ENCODE measurements around the gene ANKMY2.

ANKMY2 gene

GRCh38 chr7:16559497-16560179 lies 85.9 kb downstream of the ANKMY2 start:
- Histone ChIP-seq H2AFZ (ENCODE audit: low read depth, low read length, severe bottlenecking) (no peak overlapping the region), H3K9ac (ENCODE audit: low read length) (no peak overlapping the region)

GRCh38 chr7:16558761-16559302 lies 86.7 kb downstream of the ANKMY2 start:
- no peak overlapping the region for H3K27ac ChIP-seq (ENCODE audit: low read depth, low read length)
- H3K27me3 ChIP-seq (ENCODE audit: low read length), result no peaks in the 10 kb centered on the region
- no peaks in the 10 kb centered on the region for H3K79me2 ChIP-seq (ENCODE audit: insufficient read depth, low read length)
- no peak overlapping the region for H3K9ac ChIP-seq (ENCODE audit: low read length)
- H3K4me2 ChIP-seq (ENCODE audit: low read depth, low read length, poor library complexity, severe bottlenecking), result no peak overlapping the region
- no peaks in the 10 kb centered on the region for H3K36me3 ChIP-seq (ENCODE audit: low read length)
- no peaks in the 10 kb centered on the region for H3K9me3 ChIP-seq (ENCODE audit: insufficient read depth, low read length)
- no peaks in the 10 kb centered on the region for H4K20me1 ChIP-seq (ENCODE audit: low read depth, low read length)
- no peak overlapping the region for H2AFZ ChIP-seq (ENCODE audit: low read depth, low read length, severe bottlenecking)
- no peak for TF ChIP-seq EZH2phosphoT487 (conservative IDR thresholded peaks at IDR 0.05; ENCODE audit: low read length)
- TF ChIP-seq CTCF (IDR thresholded peaks at IDR 0.05; ENCODE audit: insufficient read depth, low read length, poor library complexity, severe bottlenecking), result no peak
- H3F3A ChIP-seq (ENCODE audit: insufficient read depth), result no peaks in the 10 kb centered on the region
- no peaks in the 10 kb centered on the region for H3K9me2 ChIP-seq (replicated peaks; ENCODE audit: insufficient read depth, low read length)
- H3K4me3 ChIP-seq (ENCODE audit: insufficient read depth, low read length, poor library complexity, severe bottlenecking), result no peak overlapping the region

More at GRCh38 chr7:16559497-16560179, 85.9 kb downstream of the ANKMY2 start:
- Histone ChIP-seq H3K4me2 (ENCODE audit: low read depth, low read length, poor library complexity, severe bottlenecking) (no peak overlapping the region), H4K20me1 (ENCODE audit: low read depth, low read length) (no peaks in the 10 kb centered on the region), H3F3A (ENCODE audit: insufficient read depth) (no peaks in the 10 kb centered on the region), H3K36me3 (ENCODE audit: low read length) (no peaks in the 10 kb centered on the region), H3K9me2 (replicated peaks; ENCODE audit: insufficient read depth, low read length) (no peaks in the 10 kb centered on the region), H3K4me3 (ENCODE audit: insufficient read depth, low read length, poor library complexity, severe bottlenecking) (no peak overlapping the region), H3K9me3 (ENCODE audit: insufficient read depth, low read length) (no peaks in the 10 kb centered on the region), H3K79me2 (ENCODE audit: insufficient read depth, low read length) (no peaks in the 10 kb centered on the region), H3K27me3 (ENCODE audit: low read length) (no peaks in the 10 kb centered on the region), H3K27ac (ENCODE audit: low read depth, low read length) (no peak overlapping the region)
- TF ChIP-seq EZH2phosphoT487 (conservative IDR thresholded peaks at IDR 0.05; ENCODE audit: low read length) (no peak), CTCF (IDR thresholded peaks at IDR 0.05; ENCODE audit: insufficient read depth, low read length, poor library complexity, severe bottlenecking) (no peak)

- Histone ChIP-seq H3K36me3 (ENCODE audit: low read length) (no peaks in the 10 kb centered on the region), H3K27me3 (ENCODE audit: low read length) (no peaks in the 10 kb centered on the region), H3F3A (ENCODE audit: insufficient read depth) (no peaks in the 10 kb centered on the region), H3K9me3 (ENCODE audit: insufficient read depth, low read length) (no peaks in the 10 kb centered on the region), H3K9ac (ENCODE audit: low read length) (no peak overlapping the region), H3K9me2 (replicated peaks; ENCODE audit: insufficient read depth, low read length) (no peaks in the 10 kb centered on the region), H2AFZ (ENCODE audit: low read depth, low read length, severe bottlenecking) (no peak overlapping the region), H3K4me3 (ENCODE audit: insufficient read depth, low read length, poor library complexity, severe bottlenecking) (no peak overlapping the region), H4K20me1 (ENCODE audit: low read depth, low read length) (no peaks in the 10 kb centered on the region), H3K4me2 (ENCODE audit: low read depth, low read length, poor library complexity, severe bottlenecking) (no peak overlapping the region), H3K27ac (ENCODE audit: low read depth, low read length) (no peak overlapping the region), H3K79me2 (ENCODE audit: insufficient read depth, low read length) (no peaks in the 10 kb centered on the region)
- no peak for TF ChIP-seq CTCF (IDR thresholded peaks at IDR 0.05; ENCODE audit: insufficient read depth, low read length, poor library complexity, severe bottlenecking)
- no peak for TF ChIP-seq EZH2phosphoT487 (conservative IDR thresholded peaks at IDR 0.05; ENCODE audit: low read length)
Observed at GRCh38 chr7:16556359-16556758, 89.2 kb downstream of the ANKMY2 start.
